HepG2 (cell line): ENCODE results near the gene CRISPLD2. TPM values are rescaled to one million over a fixed set of nuclear protein-coding genes. Genes with fewer than 3 reads are reported as not detected.

ENCODE experiments used
- ATAC-seq: fragments of 200-7000 bp; cut with Tn5 transposase; 3 replicates; pipeline ENCODE4 v1.9.1; 2020; ENCODE audit warnings: mild to moderate bottlenecking, moderate library complexity
- BruUV-seq: library from RNA; stranded (reverse); fragments of 400-500 nt; replicated peaks from 2 replicates; lab custom pipeline; 2021; lab: Mats Ljungman, UMichigan
- CTCF ChIA-PET: fragments of 300-600 bp; formaldehyde crosslinking; extraction: SDS; loops from one replicate; lab custom pipeline; 2021; ENCODE audit warnings: low total read pairs, inconsistent platforms, low intra/inter-chr PET ratio; lab: Yijun Ruan, JAX
- POLR2A ChIA-PET: fragments of 350-600 bp; sonication (Branson Sonifier 250); formaldehyde crosslinking; loops from one replicate; lab custom pipeline; 2020; ENCODE audit warnings: antibody characterized with exemption, inconsistent platforms; lab: Yijun Ruan, JAX
- DNase-seq: peaks from one replicate; pipeline ENCODE4 v3.0.0-alpha.2; 2015; ENCODE audit warnings: low spot score
- FAIRE-seq: peaks from 3 replicates; lab custom pipeline; 2011; peaks lifted over from hg19 to GRCh38; lab: Jason Lieb, UNC
- H2AFZ ChIP-seq: one replicate; pipeline ENCODE4 v1.6.1; 2011; ENCODE audit warnings: low read length, inconsistent platforms
- H3K27ac ChIP-seq: fragments of 300-600 bp; 3 replicates; pipeline ENCODE4 v1.8.0; 2011; ENCODE audit warnings: mixed run types, mild to moderate bottlenecking, mixed read lengths, low read length, inconsistent platforms; ENCODE audit not compliant: insufficient read depth; ENCODE audit errors: extremely low read length
- H3K27me3 ChIP-seq, 2 experiments: fragments of 200-600 bp in 1 of 2; 2 replicates in 1 of 2; 3 replicates in 1 of 2; pipeline versions ENCODE4 v1.6.0 to v1.8.0; 2011; ENCODE audit warnings: low read length in 2 of 2, mild to moderate bottlenecking in 2 of 2, moderate library complexity in 2 of 2, inconsistent platforms in 1 of 2; ENCODE audit not compliant: insufficient read depth in 2 of 2, control insufficient read depth in 1 of 2
- H3K36me3 ChIP-seq, 2 experiments: fragments of 200-600 bp in 1 of 2; replicated peaks in 1 of 2; 2 replicates in 1 of 2; 3 replicates in 1 of 2; pipeline versions ENCODE4 v1.5.1 to v1.8.0; 2011; ENCODE audit warnings: low read length in 2 of 2, inconsistent platforms in 1 of 2; ENCODE audit not compliant: insufficient read depth in 2 of 2, control insufficient read depth in 1 of 2
- H3K4me1 ChIP-seq: 2 replicates; pipeline ENCODE4 v1.5.1; 2012; ENCODE audit warnings: low read length, inconsistent platforms; ENCODE audit not compliant: insufficient read depth
- H3K4me2 ChIP-seq: 2 replicates; pipeline ENCODE4 v1.6.0; 2011; ENCODE audit warnings: low read depth, low read length, inconsistent platforms
- H3K4me3 ChIP-seq, 3 experiments: fragments of 200-600 bp in 1 of 3; sonication (generic), shearing (Covaris generic) in 1 of 3; replicated peaks in 1 of 3; 2 replicates each; pipeline ENCODE4 v1.5.1; 2011 to 2016; ENCODE audit warnings: low read length in 3 of 3, inconsistent platforms in 2 of 3, low read depth in 2 of 3, mild to moderate bottlenecking in 2 of 3, control low read depth in 1 of 3, mixed read lengths in 1 of 3; ENCODE audit not compliant: insufficient read depth in 1 of 3
- H3K79me2 ChIP-seq: one replicate; pipeline ENCODE4 v1.6.1; 2011; ENCODE audit warnings: low read length, inconsistent platforms; ENCODE audit not compliant: insufficient read depth
- H3K9ac ChIP-seq: 2 replicates; pipeline ENCODE4 v1.6.0; 2011; ENCODE audit warnings: mild to moderate bottlenecking, low read depth, low read length, inconsistent platforms; ENCODE audit not compliant: insufficient read depth
- H3K9me3 ChIP-seq: 2 replicates; pipeline ENCODE4 v1.5.1; 2012; ENCODE audit warnings: mild to moderate bottlenecking, low read length
- H4K20me1 ChIP-seq: 2 replicates; pipeline ENCODE4 v1.6.0; 2011; ENCODE audit warnings: inconsistent platforms, mild to moderate bottlenecking, low read length, moderate library complexity; ENCODE audit not compliant: insufficient read depth
- CC2D1A ChIP-seq: sonication (generic); formaldehyde crosslinking; IDR thresholded peaks from 2 replicates; pipeline ENCODE4 v1.8.1; 2023; ENCODE audit warnings: mild to moderate bottlenecking, missing genetic modification reagents
- FOXA1 ChIP-seq, 2 experiments: fragments of 450-650 bp in 1 of 2; sonication (generic) in 1 of 2; formaldehyde crosslinking in 1 of 2; IDR thresholded peaks; 2 replicates each; pipeline versions ENCODE4 v1.4.0 to v1.6.1; 2016 to 2020; ENCODE audit warnings: missing genetic modification reagents in 1 of 2
- HNRNPK ChIP-seq: fragments of 200-400 bp; formaldehyde crosslinking; IDR thresholded peaks from 2 replicates; pipeline ENCODE4 v1.6.1; 2018; ENCODE audit warnings: low read length, low read depth, moderate library complexity, mild to moderate bottlenecking; ENCODE audit not compliant: poor library complexity, severe bottlenecking
- IKZF4 ChIP-seq: sonication (generic); formaldehyde crosslinking; IDR thresholded peaks from 2 replicates; pipeline ENCODE4 v1.5.1; 2020; ENCODE audit warnings: borderline replicate concordance, mild to moderate bottlenecking, low read depth, missing genetic modification reagents; ENCODE audit errors: not compliant biosample characterization
- JUNB ChIP-seq: sonication (generic); formaldehyde crosslinking; IDR thresholded peaks from 2 replicates; pipeline ENCODE4 v1.8.0; 2022; ENCODE audit warnings: missing genetic modification reagents, mild to moderate bottlenecking, borderline replicate concordance
- NFE2L2 ChIP-seq: fragments of 150-350 bp; IDR thresholded peaks from 2 replicates; pipeline ENCODE4 v1.6.1; 2014; ENCODE audit warnings: low read length
- SIN3B ChIP-seq: fragments of 150-350 bp; IDR thresholded peaks from 2 replicates; pipeline ENCODE4 v1.6.1; 2014; ENCODE audit warnings: low read length
- SMARCE1 ChIP-seq: fragments of 450-650 bp; IDR thresholded peaks from 2 replicates; pipeline ENCODE4 v1.6.1; 2017; ENCODE audit warnings: borderline replicate concordance
- TAF15 ChIP-seq: fragments of 200-400 bp; formaldehyde crosslinking; IDR thresholded peaks from one replicate; pipeline ENCODE4 v1.6.1; 2018; ENCODE audit warnings: mild to moderate bottlenecking, low read depth, low read length; ENCODE audit not compliant: poor library complexity, severe bottlenecking
- ZNF17 ChIP-seq: sonication (generic); formaldehyde crosslinking; IDR thresholded peaks from 2 replicates; pipeline ENCODE4 v1.5.0; 2020; ENCODE audit warnings: mild to moderate bottlenecking, missing genetic modification reagents
- ZNF740 ChIP-seq: sonication (generic); formaldehyde crosslinking; IDR thresholded peaks from 2 replicates; pipeline ENCODE4 v1.4.0; 2020; ENCODE audit warnings: missing genetic modification reagents
- WGBS: methylation state at CpG from one replicate; pipeline ENCODE4 v1.1.6; 2017; ENCODE audit warnings: low lambda C conversion rate; 5-methylcytosine and 5-hydroxymethylcytosine counted together
- in situ Hi-C: cut with HindIII; loops from 2 replicates; pipeline ENCODE4 v1.10.0; 2017; ENCODE audit warnings: low pct_unique_long_range_greater_than_20kb; ENCODE audit not compliant: extremely low pct_ligation_motif_present
- intact Hi-C: fragments of 100-400 bp; cut with micrococcal nuclease; formaldehyde crosslinking; loops from one replicate; pipeline ENCODE4 v1.10.0; 2022; ENCODE audit not compliant: unreplicated experiment
- polyA plus RNA-seq, 8 experiments: library from polyadenylated mRNA; depleted of rRNA in 3 of 8; stranded (reverse) in 7 of 8; unstranded in 1 of 8; fragments of >200 nt; fragmentation: Illumina TruSeq in 4 of 8; extraction: Trizol in 4 of 8; gene quantifications; 2 replicates each; pipeline versions ENCODE4 v1.2.1 to v1.2.3, GENCODE V29; 2011 to 2016; ENCODE audit warnings: low read depth in 4 of 8, missing spikeins in 1 of 8, mixed read lengths in 1 of 8; ENCODE audit not compliant: insufficient read depth in 1 of 8
- total RNA-seq, 5 experiments: library from RNA; depleted of rRNA; stranded (reverse); fragments of >200 nt; fragmentation: Illumina TruSeq; extraction: Trizol; gene quantifications; 2 replicates each; pipeline ENCODE4 v1.2.3, GENCODE V29; 2016; ENCODE audit warnings: low read depth in 1 of 5
- TF ChIP-seq, protein P1 (sequence below): sonication (generic); formaldehyde crosslinking; IDR thresholded peaks from 2 replicates; pipeline ENCODE4 v1.9.0; 2022; ENCODE audit warnings: missing genetic modification reagents, mild to moderate bottlenecking, borderline replicate concordance

The CRISPLD2 gene
- total and polyA plus RNA-seq, 2 of the 13 experiments (the other 11 are each of a cell fraction or from before 2014, with no cell fraction given) = 0.04 to 0.31 TPM

DNA sequence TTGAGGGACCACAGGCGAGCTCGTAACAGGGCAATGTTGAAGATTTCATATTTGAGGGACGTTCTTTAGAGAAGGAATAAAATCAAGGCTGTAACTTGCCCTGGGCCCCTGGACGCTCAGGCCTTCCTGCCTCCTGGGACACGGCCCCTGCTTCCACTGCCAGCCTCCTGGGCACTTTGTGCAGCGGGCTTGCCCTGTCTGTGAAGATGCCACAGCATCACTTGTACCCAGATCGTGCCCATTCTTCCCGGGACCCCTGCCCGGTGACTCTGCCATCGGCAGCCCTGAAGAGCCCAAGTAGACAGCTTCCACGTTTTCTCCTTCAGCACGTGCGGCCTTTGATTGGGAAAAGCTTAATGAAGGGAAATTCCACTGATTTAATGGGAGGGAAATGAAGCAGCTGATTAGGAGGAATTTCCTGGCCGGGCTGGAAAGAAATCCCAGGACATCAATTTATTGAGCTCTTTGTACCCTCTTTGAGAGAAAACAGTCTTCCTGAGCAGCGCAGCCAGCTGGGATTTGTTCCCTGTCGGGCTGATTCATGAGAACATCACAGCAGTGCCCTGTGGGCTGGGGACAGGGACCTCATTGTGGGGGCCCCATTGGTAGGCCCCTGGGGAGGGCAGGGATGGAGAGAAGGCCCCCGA, 71.5 kb downstream of the CRISPLD2 start:
- FAIRE-seq = no peak
- no peaks in the 10 kb centered on the region for H3K79me2 ChIP-seq
- ATAC-seq = no peak
- H3K9ac ChIP-seq = no peak overlapping the region
- H3K4me1 ChIP-seq = peaks cover 11% of the 10 kb centered on the region
- ChIA-PET CTCF (no interaction called here), POLR2A (no interaction called here)
- H3K4me2 ChIP-seq = no peak overlapping the region
- peaks cover 7 to 28% of the 10 kb centered on the region in 2 experiments; a peak in 3 of 5 replicates for H3K27me3 ChIP-seq
- no peak for DNase-seq
- BruUV-seq = no TSS peak
- no peak overlapping the region for H2AFZ ChIP-seq
- TF ChIP-seq NFE2L2 (no peak), JUNB (CRISPR knock-in tag) (no peak), ZNF740 (CRISPR knock-in tag) (no peak), FOXA1 (IDR thresholded peaks at IDR 0.05) (no peak), FOXA1 (CRISPR knock-in tag; IDR thresholded peaks at IDR 0.05) (no peak), HNRNPK (no peak), ZNF17 (CRISPR knock-in tag) (no peak), IKZF4 (CRISPR knock-in tag) (no peak), SIN3B (no peak), CC2D1A (no peak), SMARCE1 (no peak), TAF15 (no peak)
- TF ChIP-seq, protein P1, sequence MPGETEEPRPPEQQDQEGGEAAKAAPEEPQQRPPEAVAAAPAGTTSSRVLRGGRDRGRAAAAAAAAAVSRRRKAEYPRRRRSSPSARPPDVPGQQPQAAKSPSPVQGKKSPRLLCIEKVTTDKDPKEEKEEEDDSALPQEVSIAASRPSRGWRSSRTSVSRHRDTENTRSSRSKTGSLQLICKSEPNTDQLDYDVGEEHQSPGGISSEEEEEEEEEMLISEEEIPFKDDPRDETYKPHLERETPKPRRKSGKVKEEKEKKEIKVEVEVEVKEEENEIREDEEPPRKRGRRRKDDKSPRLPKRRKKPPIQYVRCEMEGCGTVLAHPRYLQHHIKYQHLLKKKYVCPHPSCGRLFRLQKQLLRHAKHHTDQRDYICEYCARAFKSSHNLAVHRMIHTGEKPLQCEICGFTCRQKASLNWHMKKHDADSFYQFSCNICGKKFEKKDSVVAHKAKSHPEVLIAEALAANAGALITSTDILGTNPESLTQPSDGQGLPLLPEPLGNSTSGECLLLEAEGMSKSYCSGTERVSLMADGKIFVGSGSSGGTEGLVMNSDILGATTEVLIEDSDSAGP (CRISPR knock-in tag) = no peak
- H3K27ac ChIP-seq = no peak overlapping the region
- in situ Hi-C loops (no loop called here), intact Hi-C loops (no loop called here)
- H4K20me1 ChIP-seq = no peaks in the 10 kb centered on the region
- WGBS = 51% methylated on average over 16 of the region's 17 CpGs
- H3K36me3 ChIP-seq = no peaks in the 10 kb centered on the region
- H3K9me3 ChIP-seq = no peaks in the 10 kb centered on the region
- no peak overlapping the region for H3K4me3 ChIP-seq
